HG02840 (cell line): Measurements from ENCODE around the gene PLXNA4.

Experiments
- ATAC-seq: cut with Tn5 transposase; IDR thresholded peaks from one replicate; pipeline ENCODE4 v1.9.1; 2021; ENCODE audit warnings: mild to moderate bottlenecking, moderate library complexity, moderate number of reproducible peaks; ENCODE audit not compliant: unreplicated experiment, low FRiP score

Gene PLXNA4

DNA sequence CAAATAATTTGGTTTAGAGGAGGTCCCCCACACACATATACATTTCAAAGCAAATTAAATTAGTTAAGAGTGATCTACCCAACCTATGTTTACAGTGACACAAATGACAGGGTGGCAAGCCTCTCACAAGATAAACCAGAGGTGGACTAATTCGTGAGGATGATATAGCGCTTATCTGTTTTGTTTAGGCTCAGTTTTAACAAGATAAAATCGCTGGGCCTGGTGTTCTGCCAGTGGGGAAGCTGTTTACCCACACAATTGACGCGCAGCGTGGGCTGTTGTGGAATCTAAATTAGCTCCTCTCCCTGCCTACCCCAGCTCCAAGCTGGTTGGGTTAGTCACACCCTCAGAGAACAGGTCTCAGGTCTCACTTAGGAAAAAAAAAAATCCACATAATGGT is 16.7 kb upstream of the PLXNA4 start:
- no peak for ATAC-seq

DNA sequence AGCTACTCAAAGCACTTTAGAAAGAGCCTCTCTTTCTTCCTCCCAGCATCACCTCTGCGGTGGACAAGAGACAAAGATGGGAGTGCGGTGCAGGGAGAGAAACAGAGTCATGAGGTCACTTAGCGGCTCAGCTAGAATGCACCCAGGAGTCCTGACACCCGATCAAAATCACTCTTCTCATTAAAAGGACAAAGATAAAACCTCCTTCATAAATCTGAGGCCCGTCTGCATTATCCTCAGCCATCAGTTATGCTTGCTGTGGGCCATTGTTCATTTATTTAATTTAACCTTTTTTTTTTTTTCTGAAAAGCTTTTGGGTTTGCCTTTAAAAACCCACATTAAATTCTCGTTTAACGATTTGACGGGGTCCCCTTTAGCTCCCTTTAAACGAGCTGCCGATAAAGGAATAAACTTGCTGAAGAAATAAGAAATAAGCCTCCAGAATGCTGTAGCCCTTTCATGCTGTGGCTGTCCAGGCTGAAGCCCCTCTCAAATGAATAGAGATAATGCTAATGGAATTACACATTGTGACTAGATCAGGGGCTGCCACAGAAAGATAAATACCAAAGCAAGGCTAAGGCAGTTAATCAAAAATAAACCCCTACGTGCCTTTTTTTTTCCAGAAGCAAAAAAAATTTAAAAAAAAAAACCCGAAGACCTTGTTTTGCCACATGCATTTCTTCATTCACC is 16.1 kb upstream of the PLXNA4 start:
- ATAC-seq = no peak

GRCh38 chr7:132590162-132590561 is 13.9 kb upstream of the PLXNA4 start:
- ATAC-seq = no peak

- no peak for ATAC-seq
Observed at GRCh38 chr7:132588596-132588995, 12.3 kb upstream of the PLXNA4 start.

- ATAC-seq = no peak
Observed at GRCh38 chr7:132584796-132585494, 8.7 kb upstream of the PLXNA4 start.

GRCh38 chr7:132581431-132581830 is 5.2 kb upstream of the PLXNA4 start:
- ATAC-seq = no peak

DNA sequence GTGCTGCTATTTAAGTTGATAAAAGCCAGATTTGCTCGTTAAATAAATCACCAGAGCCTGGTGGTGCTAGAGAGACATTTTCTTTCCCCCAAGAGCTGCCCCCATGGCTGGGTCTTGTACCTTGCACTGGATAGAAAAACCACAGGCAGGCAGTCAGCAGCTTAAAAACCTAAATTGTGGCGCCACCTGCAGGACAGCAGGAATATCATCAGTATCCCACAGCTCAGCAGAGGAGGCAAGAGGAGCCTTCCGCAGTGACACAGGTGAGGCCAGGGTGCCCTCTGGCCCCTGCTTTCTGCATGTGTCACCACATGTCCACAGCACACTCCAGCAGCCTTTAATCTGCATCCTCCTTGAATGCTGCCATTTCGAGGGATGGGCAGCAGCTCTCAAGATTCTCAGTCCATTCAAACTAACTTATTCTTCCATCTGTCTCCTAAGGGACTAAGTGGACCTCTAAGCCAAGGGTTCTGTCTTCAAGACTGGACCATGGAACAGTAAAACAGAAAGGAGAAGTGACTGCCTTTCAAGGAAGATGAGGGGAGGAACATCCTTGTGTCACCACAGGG is 4.5 kb upstream of the PLXNA4 start:
- ATAC-seq = no peak

DNA sequence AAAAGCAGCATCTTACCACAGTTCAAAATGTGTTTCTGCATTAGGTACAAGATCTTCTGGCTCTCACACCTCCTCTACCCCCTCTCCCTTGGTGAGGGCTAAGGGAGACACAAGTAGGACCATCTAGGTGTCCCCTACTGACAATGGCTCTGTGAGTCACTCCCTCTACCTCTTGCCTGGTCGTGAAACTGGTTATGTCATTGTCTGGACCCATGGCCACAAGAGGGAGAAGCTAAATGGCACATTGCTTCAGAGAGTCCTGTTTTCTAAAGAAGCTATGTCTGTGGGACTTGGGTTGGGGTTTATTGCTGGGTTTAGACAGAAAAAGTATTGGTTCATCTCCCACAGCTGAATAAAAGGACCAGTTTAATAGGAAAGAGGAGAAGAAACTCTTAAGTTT is 4.0 kb upstream of the PLXNA4 start:
- no peak for ATAC-seq

GRCh38 chr7:132579260-132579899 is 3.1 kb upstream of the PLXNA4 start:
- no peak for ATAC-seq

GRCh38 chr7:132578826-132579225 is 2.6 kb upstream of the PLXNA4 start:
- no peak for ATAC-seq

GRCh38 chr7:132578050-132578370 is 1.7 kb upstream of the PLXNA4 start:
- no peak for ATAC-seq

DNA sequence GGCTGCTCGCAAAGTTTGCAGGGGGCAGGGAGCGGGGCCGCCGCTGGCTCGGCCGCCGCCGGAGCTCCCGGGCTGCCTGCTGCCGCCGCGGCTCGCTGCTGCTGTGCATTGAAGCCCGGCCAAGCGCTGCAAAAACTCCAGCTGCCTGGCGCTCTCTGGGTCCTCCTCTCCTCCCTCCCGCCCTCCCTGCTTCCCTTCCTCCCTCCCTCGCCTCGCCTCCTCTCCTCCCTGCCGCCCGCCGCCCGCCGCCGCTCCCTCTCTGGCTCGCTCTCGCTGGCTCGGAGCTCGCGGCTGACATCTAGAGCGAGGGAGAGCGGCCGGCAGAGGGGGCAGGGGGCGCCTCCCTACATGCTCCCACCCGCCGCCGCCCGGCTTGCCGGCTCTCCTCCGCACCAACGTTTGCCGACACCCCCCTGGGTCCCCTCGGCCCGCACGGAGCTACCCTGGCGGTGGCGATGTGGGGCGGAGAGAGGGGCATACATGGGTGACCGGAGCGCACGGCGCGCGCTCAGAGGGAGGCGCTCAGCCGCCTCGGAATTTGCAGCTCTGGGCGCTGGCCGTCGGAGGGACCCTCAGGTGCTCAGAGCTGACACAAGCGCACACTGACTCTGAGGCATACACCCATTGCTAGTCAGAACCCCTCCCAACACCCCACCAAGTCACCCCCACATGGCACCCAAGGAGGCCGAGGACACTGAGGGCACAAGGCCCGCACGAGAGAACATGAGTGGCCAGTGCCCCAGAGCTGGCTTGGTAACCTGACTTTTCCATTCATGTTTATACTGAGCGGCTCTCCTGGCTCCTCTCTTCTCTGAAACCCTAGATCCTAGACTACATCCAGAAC is 1.2 kb upstream of the PLXNA4 start:
- ATAC-seq = no peak

DNA sequence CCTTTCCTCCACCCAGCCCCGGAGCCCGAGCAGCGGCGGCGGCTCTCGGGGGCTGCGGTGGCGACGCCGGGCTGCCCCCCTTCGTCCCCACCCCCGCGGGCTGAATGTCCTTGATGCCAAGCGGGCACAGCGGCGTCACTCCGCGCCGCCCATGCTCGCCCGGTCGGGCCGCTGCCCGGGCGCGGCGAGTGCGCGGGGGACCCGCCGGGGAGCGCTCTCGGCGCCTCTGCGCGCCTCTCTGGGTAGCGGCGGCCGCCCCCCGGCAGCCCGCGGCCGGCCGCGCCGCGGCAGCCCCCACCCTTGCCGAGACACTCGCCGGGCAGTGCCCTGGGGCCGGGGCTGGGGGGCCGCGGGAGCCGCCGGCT is 433 bp upstream of the PLXNA4 start:
- no peak for ATAC-seq

GRCh38 chr7:132575419-132575981 is 770 bp downstream of the PLXNA4 start:
- ATAC-seq = no peak

DNA sequence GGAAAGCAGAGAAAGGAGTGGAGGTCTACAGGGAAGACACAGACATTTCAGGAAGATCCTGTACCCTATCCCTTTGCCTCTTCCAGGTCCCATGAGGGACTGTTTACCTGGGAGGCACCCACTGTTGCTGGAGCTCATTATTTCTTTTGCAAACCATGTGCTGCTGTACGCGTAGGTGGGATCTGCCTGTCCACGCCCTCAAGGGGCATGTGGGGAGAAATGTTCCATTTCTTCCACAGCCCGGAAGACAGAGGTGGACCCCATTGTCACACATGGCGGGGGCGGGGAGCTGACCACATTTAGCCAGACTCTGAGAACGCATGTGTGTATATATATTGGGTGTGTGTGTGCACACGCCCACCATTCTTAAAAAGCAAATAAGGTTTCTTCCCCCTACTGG is 2.0 kb downstream of the PLXNA4 start:
- ATAC-seq = no peak

DNA sequence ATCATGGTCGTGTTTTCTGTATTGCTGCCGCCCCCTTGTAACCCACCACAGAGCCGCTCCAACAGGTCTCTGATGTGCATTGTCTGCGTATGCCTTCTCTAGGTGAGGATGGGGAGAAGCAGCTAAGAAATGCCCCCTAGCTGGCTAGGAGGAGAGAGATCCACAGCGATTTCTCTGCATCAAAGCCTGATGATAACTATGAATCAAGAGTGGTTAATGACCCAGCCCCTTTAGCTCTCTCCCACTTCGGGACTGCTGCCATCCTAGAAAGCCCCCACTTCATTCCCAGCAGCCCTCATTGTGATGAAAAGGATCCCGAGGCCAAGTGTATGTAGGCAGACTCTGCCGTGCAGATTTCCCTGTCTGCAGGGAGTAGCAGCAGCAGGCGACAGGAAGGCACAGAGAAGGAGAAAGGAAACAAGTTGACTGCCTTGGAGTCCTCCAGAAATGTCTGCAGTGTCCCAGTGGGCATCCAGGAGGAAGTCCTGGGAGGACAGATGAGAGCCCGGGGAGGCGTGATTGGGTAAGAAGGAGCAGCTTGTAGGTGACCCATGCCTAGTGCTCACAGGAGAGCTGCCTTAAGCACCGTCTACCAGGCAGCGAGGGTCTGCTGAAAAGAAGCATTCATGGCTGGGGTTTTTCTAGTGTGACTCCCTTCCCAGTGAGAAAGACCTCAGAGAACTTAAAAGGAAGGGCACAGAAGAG is 2.9 kb downstream of the PLXNA4 start:
- ATAC-seq = no peak

- ATAC-seq = no peak
Observed at GRCh38 chr7:132572526-132572925, 3.7 kb downstream of the PLXNA4 start.

DNA sequence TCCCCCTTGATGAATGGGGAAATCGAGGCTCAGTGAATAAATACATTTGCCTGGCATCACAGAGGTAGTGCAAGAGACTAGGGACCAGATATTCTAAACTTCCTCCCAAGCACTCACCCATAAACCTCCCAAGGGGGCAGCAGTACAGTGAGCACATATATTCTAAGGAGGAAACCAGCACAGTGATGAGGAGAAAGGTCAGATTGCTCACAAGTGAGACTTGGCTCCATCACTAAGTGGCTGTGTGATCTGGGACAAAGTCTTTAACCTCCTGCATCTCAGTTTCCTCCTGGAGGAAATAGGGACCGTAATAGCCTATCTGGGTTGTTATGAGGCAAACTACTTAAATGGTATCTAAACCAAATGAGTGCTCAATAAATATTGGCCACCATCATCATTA is 4.3 kb downstream of the PLXNA4 start:
- ATAC-seq = no peak

DNA sequence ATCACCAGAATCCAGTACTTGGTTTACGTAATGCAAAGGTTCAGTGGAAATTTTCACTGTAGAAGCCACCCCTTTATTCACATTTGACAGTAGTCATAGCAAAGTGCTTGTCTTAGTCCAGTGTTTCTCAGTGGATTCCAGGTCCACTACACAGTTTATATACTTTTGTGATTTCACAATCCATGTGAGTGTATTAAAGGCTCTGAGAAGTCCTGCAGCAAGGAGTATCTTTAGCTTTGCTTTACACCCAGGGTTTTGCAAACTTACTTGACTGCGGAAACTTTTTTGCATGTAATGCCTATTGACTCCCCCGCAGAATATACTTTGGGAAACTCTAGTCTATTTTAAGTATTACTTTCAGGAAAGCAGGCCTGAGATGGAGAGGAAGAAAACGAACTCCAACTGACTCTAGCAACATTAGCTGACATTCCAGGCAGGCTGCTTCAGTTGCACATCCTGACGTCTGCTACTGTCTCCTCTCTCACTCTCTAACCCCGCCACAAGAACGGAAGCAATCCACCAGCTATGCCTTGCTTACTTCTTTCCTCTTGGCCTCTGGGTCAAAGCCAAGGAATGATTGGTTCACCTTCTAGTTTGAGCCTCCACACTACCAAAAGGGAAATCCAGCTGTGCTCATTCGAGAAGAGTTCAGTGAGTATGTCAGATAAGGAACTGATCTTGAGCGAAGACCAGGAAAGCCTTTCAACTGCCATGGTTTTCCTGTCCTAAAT is 6.2 kb downstream of the PLXNA4 start:
- no peak for ATAC-seq
